Stimulated activated effector memory CD8-positive, alpha-beta T cell treated with anti-CD3 and anti-CD28 coated beads, Interleukin-12 subunit alpha, Interleukin-12 subunit beta, amount 100 ng/mL, for 72 hours (primary cell): ENCODE measurements around the gene RCN1.
A peak's percentile ranks its signal among the peaks of the same experiment; 100 is the strongest.
"Not testable (repeated sequence)": the region's sequence is repeated elsewhere in the genome, so short reads cannot be mapped to it uniquely, and the experiment has no call there.

ENCODE experiments used
- ATAC-seq: fragments of 150-1000 bp; cut with Tn5 transposase; 2 replicates; pipeline ENCODE4 v1.10.0; 2021
- DNase-seq, 2 donors: peaks; one replicate each; pipeline ENCODE4 v3.0.0; 2021 to 2022; ENCODE audit warnings: low spot score in 2 of 2
- H3K27ac Mint-ChIP-seq: one replicate; pipeline ENCODE4 v1.8.0; 2022; ENCODE audit warnings: mild to moderate bottlenecking, mixed read lengths
- H3K36me3 Mint-ChIP-seq: one replicate; pipeline ENCODE4 v1.8.0; 2022; ENCODE audit warnings: mild to moderate bottlenecking, mixed read lengths
- H3K4me1 Mint-ChIP-seq: one replicate; pipeline ENCODE4 v1.8.0; 2022; ENCODE audit warnings: mixed read lengths
- H3K4me3 Mint-ChIP-seq: one replicate; pipeline ENCODE4 v1.8.0; 2022; ENCODE audit warnings: mild to moderate bottlenecking, mixed read lengths
- H3K9me3 Mint-ChIP-seq: one replicate; pipeline ENCODE4 v1.8.0; 2022; ENCODE audit warnings: mixed read lengths

RCN1 gene

GRCh38 chr11:32090545-32091370 is at the start of gene RCN1:
Gene RCN1 (plus strand): TSS chr11:32091074. CDS start chr11:32091197, 123 bp downstream.
- Mint-ChIP-seq H3K4me3 (peak within 1 kb of the TSS; percentile 67), H3K4me1 (peaks cover 42% of the 10 kb centered on the region), H3K36me3 (no peaks in the 10 kb centered on the region), H3K27ac (peak within 1 kb of the TSS; percentile 87), H3K9me3 (no peaks in the 10 kb centered on the region)
- DNase-seq (peak in 1 of 2 donors; percentile 32), ATAC-seq (peak; percentile 70)

DNA sequence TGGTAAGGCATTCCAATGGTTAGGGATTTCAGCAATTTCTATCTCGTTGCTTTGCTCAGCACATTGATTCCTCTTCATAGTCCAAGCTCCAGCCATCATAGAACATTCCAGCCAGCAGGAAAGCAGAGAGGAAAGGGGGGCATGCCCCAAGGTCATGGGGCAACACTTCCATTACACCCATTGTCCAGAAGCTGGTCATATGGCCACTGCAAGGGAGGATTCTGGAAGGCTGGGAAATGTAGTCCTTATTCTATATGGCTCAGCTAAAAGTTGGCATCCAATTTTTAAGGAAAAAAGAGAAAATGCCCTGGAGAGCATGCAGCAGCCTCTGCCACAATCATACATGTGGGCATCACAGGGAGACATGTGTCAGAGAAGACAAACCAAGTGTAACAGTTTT is 47.1 kb upstream of the RCN1 start:
- H3K9me3 Mint-ChIP-seq, result no peaks in the 10 kb centered on the region
- DNase-seq (no peak), ATAC-seq (no peak)
- H3K36me3 Mint-ChIP-seq, result no peaks in the 10 kb centered on the region
- H3K4me3 Mint-ChIP-seq, result no peak overlapping the region
- no peaks in the 10 kb centered on the region for H3K4me1 Mint-ChIP-seq
- H3K27ac Mint-ChIP-seq, result no peak overlapping the region

- no peak for ATAC-seq
- H3K4me3 Mint-ChIP-seq, result no peak overlapping the region
Observed at GRCh38 chr11:32044158-32044863, 46.6 kb upstream of the RCN1 start.

GRCh38 chr11:32045456-32045855 is 45.4 kb upstream of the RCN1 start:
- ATAC-seq, result no peak
- DNase-seq, result no peak
- no peak overlapping the region for H3K27ac Mint-ChIP-seq

More at GRCh38 chr11:32044158-32044863, 46.6 kb upstream of the RCN1 start:
- Mint-ChIP-seq H3K27ac (no peak overlapping the region), H3K4me1 (no peaks in the 10 kb centered on the region), H3K9me3 (no peaks in the 10 kb centered on the region), H3K36me3 (no peaks in the 10 kb centered on the region)
- DNase-seq, result no peak

DNA sequence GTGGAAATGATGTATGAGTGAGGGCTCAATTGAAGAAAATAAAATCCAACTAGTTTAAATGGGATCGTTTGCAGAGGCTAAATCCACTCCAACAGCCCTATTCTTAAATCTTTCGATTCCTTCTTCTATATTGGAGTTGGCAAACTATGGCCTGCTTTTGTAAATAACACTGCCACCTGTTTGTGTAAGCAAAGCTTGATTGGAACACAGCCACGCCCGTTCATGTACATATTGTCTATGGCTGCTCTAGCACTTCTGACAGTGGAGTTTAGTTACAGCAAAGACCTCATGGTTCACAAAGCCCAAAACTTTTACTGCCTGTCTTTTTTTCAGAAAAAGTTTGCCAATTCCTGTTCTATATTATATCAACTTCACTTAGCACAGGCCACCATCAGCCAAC is 40.6 kb upstream of the RCN1 start:
- no peak for ATAC-seq
- Mint-ChIP-seq H3K27ac (no peak overlapping the region), H3K4me1 (no peaks in the 10 kb centered on the region), H3K36me3 (no peaks in the 10 kb centered on the region), H3K4me3 (no peak overlapping the region), H3K9me3 (no peaks in the 10 kb centered on the region)
- no peak for DNase-seq

More at GRCh38 chr11:32045456-32045855, 45.4 kb upstream of the RCN1 start:
- Mint-ChIP-seq H3K4me1 (no peaks in the 10 kb centered on the region), H3K4me3 (no peak overlapping the region), H3K9me3 (no peaks in the 10 kb centered on the region), H3K36me3 (no peaks in the 10 kb centered on the region)

- ATAC-seq (no peak), DNase-seq (peak; percentile 43 to 67)
- no peaks in the 10 kb centered on the region for H3K4me1 Mint-ChIP-seq
- no peaks in the 10 kb centered on the region for H3K9me3 Mint-ChIP-seq
- no peak overlapping the region for H3K4me3 Mint-ChIP-seq
- no peak overlapping the region for H3K27ac Mint-ChIP-seq
- no peaks in the 10 kb centered on the region for H3K36me3 Mint-ChIP-seq
Observed at GRCh38 chr11:32052215-32052614, 38.7 kb upstream of the RCN1 start.

- Mint-ChIP-seq H3K27ac (no peak overlapping the region), H3K9me3 (no peaks in the 10 kb centered on the region), H3K4me3 (no peak overlapping the region), H3K4me1 (no peaks in the 10 kb centered on the region), H3K36me3 (no peaks in the 10 kb centered on the region)
- ATAC-seq (no peak), DNase-seq (no peak)
Observed at GRCh38 chr11:32053151-32053888, 37.6 kb upstream of the RCN1 start.

DNA sequence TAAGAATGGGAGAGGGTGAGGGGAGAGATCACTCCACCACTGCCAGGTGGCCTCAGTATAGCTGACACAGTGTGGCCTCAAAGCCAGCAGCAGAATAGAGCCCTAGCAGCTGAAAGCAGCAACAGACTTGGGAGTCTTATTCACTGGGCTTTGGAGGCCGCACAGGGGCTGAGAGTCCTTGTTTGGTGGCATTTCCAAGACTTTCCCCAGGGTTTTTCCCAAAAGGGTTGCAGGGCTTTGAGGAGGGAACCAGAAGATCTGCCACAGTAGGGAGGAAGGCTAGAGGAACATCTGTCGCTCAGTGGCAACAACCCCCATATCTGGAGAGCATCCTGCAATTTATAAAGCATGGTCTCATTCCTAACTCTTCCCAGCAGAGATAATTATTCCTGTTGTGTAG is 35.0 kb upstream of the RCN1 start:
- no peak for ATAC-seq
- Mint-ChIP-seq H3K4me3 (no peak overlapping the region), H3K9me3 (no peaks in the 10 kb centered on the region), H3K36me3 (no peaks in the 10 kb centered on the region), H3K4me1 (no peaks in the 10 kb centered on the region), H3K27ac (no peak overlapping the region)
- no peak for DNase-seq

GRCh38 chr11:32056438-32056837 is 34.4 kb upstream of the RCN1 start:
- no peaks in the 10 kb centered on the region for H3K9me3 Mint-ChIP-seq
- no peaks in the 10 kb centered on the region for H3K4me1 Mint-ChIP-seq
- H3K27ac Mint-ChIP-seq, result no peak overlapping the region
- H3K36me3 Mint-ChIP-seq, result no peaks in the 10 kb centered on the region
- ATAC-seq, result no peak
- DNase-seq, result no peak
- no peak overlapping the region for H3K4me3 Mint-ChIP-seq

- no peak for DNase-seq
- H3K4me3 Mint-ChIP-seq, result no peak overlapping the region
- no peaks in the 10 kb centered on the region for H3K4me1 Mint-ChIP-seq
- H3K9me3 Mint-ChIP-seq, result no peaks in the 10 kb centered on the region
- no peak overlapping the region for H3K27ac Mint-ChIP-seq
- H3K36me3 Mint-ChIP-seq, result no peaks in the 10 kb centered on the region
- no peak for ATAC-seq
Observed at GRCh38 chr11:32059686-32060462, 31.0 kb upstream of the RCN1 start.

DNA sequence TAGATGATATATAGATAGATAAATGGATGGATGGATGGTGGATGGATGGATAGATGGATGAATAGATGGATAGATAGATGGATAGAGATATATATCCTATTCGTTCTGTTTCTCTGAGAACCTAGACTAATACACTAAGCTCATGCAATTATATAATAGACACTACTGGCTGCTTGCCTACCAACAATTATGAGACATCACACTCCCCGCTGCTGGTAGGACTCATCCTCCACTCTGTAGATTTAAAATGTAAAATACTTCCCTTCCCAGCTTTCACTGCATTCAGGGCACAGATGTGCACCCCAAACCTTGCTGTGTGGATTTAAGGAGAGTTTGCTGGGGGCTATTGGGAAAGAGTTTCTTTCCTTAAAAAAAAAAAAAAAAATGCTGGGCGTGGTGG is 28.3 kb upstream of the RCN1 start:
- no peak for DNase-seq
- no peaks in the 10 kb centered on the region for H3K4me1 Mint-ChIP-seq
- H3K27ac Mint-ChIP-seq, result no peak overlapping the region
- no peaks in the 10 kb centered on the region for H3K36me3 Mint-ChIP-seq
- no peak overlapping the region for H3K4me3 Mint-ChIP-seq
- ATAC-seq, result no peak
- H3K9me3 Mint-ChIP-seq, result no peaks in the 10 kb centered on the region

- not testable (repeated sequence) for H3K4me3 Mint-ChIP-seq, H3K36me3 Mint-ChIP-seq, H3K4me1 Mint-ChIP-seq, ATAC-seq, H3K27ac Mint-ChIP-seq, H3K9me3 Mint-ChIP-seq, DNase-seq
Observed at GRCh38 chr11:32063031-32063430, 27.8 kb upstream of the RCN1 start.

DNA sequence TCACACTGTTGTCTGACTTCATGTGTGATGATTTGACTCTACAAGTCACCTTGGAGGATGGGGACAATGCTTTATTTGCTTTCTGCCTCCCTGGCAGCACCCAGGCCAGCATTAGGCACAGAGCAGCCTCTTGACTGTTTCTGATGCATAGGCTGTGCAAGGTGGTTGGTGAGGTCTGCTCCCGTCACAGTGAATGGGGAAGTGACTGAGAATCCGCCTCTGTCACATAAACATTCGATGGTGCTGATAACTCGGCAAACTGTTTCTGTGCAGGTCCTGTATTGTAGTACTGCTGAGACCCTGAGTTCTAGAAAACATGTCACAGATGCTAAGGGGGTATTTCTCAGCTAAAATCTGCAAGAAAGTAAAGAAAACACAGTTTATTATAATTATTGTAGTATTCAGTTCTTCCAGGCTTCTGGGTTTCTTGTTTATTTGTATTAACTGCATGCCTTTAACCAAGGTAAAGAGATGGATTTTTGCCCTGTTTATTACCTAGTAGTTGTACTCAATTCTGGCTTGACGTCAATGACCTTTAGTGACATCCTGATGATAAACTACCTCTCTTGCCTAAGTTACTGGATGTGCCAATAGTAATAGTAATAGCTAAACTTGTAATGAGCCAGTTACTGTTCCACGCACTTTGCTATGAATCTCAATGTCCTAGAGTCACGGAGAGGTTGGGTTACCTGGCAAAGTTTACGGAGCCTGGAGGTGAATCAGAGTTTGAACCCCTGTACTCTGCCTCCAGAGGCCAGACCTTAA is 24.8 kb upstream of the RCN1 start:
- H3K4me3 Mint-ChIP-seq, result no peak overlapping the region
- no peak for DNase-seq
- H3K4me1 Mint-ChIP-seq, result no peaks in the 10 kb centered on the region
- H3K36me3 Mint-ChIP-seq, result no peaks in the 10 kb centered on the region
- H3K9me3 Mint-ChIP-seq, result no peaks in the 10 kb centered on the region
- ATAC-seq, result no peak
- no peak overlapping the region for H3K27ac Mint-ChIP-seq

GRCh38 chr11:32068134-32068870 is 22.6 kb upstream of the RCN1 start:
- DNase-seq (no peak), ATAC-seq (no peak)
- no peak overlapping the region for H3K4me3 Mint-ChIP-seq
- H3K4me1 Mint-ChIP-seq, result no peaks in the 10 kb centered on the region
- no peaks in the 10 kb centered on the region for H3K9me3 Mint-ChIP-seq
- H3K36me3 Mint-ChIP-seq, result no peaks in the 10 kb centered on the region
- H3K27ac Mint-ChIP-seq, result no peak overlapping the region
